ENCODE measurements around the gene FGFR3. TPM values are rescaled to one million over a fixed set of nuclear protein-coding genes. Genes with fewer than 3 reads are reported as not detected.

The FGFR3 gene
- total and polyA plus RNA-seq, 8 donors, result 1.2 to 530 (median 26.9) TPM

GRCh38 chr4:1856943-1857699 lies 64.0 kb downstream of the FGFR3 start:
- Histone ChIP-seq H3K27me3 (peaks cover 0 to 7% (median 0%) of the 10 kb centered on the region in 3 donors), H3K9me3 (no peaks in the 10 kb centered on the region), H3K4me1 (peaks cover 32 to 51% (median 49%) of the 10 kb centered on the region in 4 donors), H3K4me3 (peak overlapping the region; percentile 71 to 98 (median 90)), H3K27ac (peak overlapping the region; percentile 79 to 94 (median 91)), H3K36me3 (no peaks in the 10 kb centered on the region)
- TF ChIP-seq EP300 (IDR thresholded peaks at IDR 0.05), result no peak
- TF ChIP-seq POLR2AphosphoS5 (IDR thresholded peaks at IDR 0.05), result no peak
- TF ChIP-seq POLR2A (IDR thresholded peaks at IDR 0.05), result no peak
- TF ChIP-seq CTCF (IDR thresholded peaks at IDR 0.05), result no peak
- peak in 1 of 2 donors; percentile 65 for DNase-seq
- 20 to 66% (median 23%) methylated on average over 11 to 32 of the region's 32 CpGs for WGBS, 5 donors
- intact Hi-C loops (cut with DNase I; ENCODE audit: low total_unique reads), result no loop called here

GRCh38 chr4:1857931-1858330 lies 64.8 kb downstream of the FGFR3 start:
- Histone ChIP-seq H3K4me1 (peaks cover 38 to 50% (median 49%) of the 10 kb centered on the region in 4 donors), H3K27ac (no peak overlapping the region), H3K4me3 (no peak overlapping the region), H3K27me3 (peaks cover 0 to 15% (median 6%) of the 10 kb centered on the region in 3 donors), H3K9me3 (no peaks in the 10 kb centered on the region), H3K36me3 (no peaks in the 10 kb centered on the region)
- DNase-seq, result no peak
- WGBS, 5 donors, result 80 to 94% (median 81%) methylated on average over 5 of the region's 5 CpGs
- intact Hi-C loops (cut with DNase I; ENCODE audit: low total_unique reads), result no loop called here
- TF ChIP-seq CTCF (IDR thresholded peaks at IDR 0.05) (no peak), POLR2AphosphoS5 (IDR thresholded peaks at IDR 0.05) (no peak), EP300 (IDR thresholded peaks at IDR 0.05) (no peak), POLR2A (IDR thresholded peaks at IDR 0.05) (no peak)

Other genes with a start within 250 kb of the FGFR3 start
- gene FAM53A, start 109.0 kb upstream of the FGFR3 start, total RNA-seq, result under 1 TPM in 1 of 5 donors, not detected in 4; 0.73 TPM
- gene FAM53A, start 109.0 kb upstream of the FGFR3 start, polyA plus RNA-seq, result 1 to 10 TPM; 1.4 to 2.8 (median 2.1) TPM
- 100 to 1,000 TPM in 3 of 5 donors, 10 to 100 TPM in 2; 28.3 to 163 (median 100) TPM for gene SLBP, start 81.0 kb upstream of the FGFR3 start, total RNA-seq
- gene SLBP, start 81.0 kb upstream of the FGFR3 start, polyA plus RNA-seq, result 10 to 100 TPM; 30.9 to 35.6 (median 32.5) TPM
- gene TMEM129, start 72.0 kb upstream of the FGFR3 start, total RNA-seq, result 100 to 1,000 TPM in 2 of 5 donors, 10 to 100 TPM in 2, 1 to 10 TPM in 1; 9.9 to 171 (median 41.6) TPM
- gene TMEM129, start 72.0 kb upstream of the FGFR3 start, polyA plus RNA-seq, result 10 to 100 TPM; 13.7 to 29.9 (median 19.1) TPM
- 10 to 100 TPM in 4 of 5 donors, 1 to 10 TPM in 1; 9.5 to 74.1 (median 30.9) TPM for gene TACC3, start 71.8 kb upstream of the FGFR3 start, total RNA-seq
- gene TACC3, start 71.8 kb upstream of the FGFR3 start, polyA plus RNA-seq, result 10 to 100 TPM in 2 of 3 donors, 1 to 10 TPM in 1; 7.2 to 22.7 (median 14.3) TPM
- gene LETM1, start 62.9 kb downstream of the FGFR3 start, total RNA-seq, result 100 to 1,000 TPM in 1 of 5 donors, 10 to 100 TPM in 4; 46.4 to 255 (median 58.9) TPM
- gene LETM1, start 62.9 kb downstream of the FGFR3 start, polyA plus RNA-seq, result 10 to 100 TPM in 2 of 3 donors, 1 to 10 TPM in 1; 5.3 to 12.2 (median 10.3) TPM
- gene NSD2, start 78.1 kb downstream of the FGFR3 start, total RNA-seq, result 100 to 1,000 TPM in 2 of 5 donors, 10 to 100 TPM in 3; 55.6 to 176 (median 66.1) TPM
- gene NSD2, start 78.1 kb downstream of the FGFR3 start, polyA plus RNA-seq, result 10 to 100 TPM in 1 of 3 donors, 1 to 10 TPM in 2; 4.9 to 10.5 (median 9.4) TPM
- 10 to 100 TPM in 4 of 5 donors, 1 to 10 TPM in 1; 5.8 to 82.9 (median 21.0) TPM for gene NELFA, start 215.7 kb downstream of the FGFR3 start, total RNA-seq
- 10 to 100 TPM; 13.6 to 28.5 (median 15.5) TPM for gene NELFA, start 215.7 kb downstream of the FGFR3 start, polyA plus RNA-seq